ENCODE results near the gene BARX1. TPM values are rescaled to one million over a fixed set of nuclear protein-coding genes. Genes with fewer than 3 reads are reported as not detected.
A peak's percentile ranks its signal among the peaks of the same experiment; 100 is the strongest.

BARX1 gene
- total RNA-seq, 4 donors from 2014 or later, result 0.28 to 0.67 TPM; not detected in 2

DNA sequence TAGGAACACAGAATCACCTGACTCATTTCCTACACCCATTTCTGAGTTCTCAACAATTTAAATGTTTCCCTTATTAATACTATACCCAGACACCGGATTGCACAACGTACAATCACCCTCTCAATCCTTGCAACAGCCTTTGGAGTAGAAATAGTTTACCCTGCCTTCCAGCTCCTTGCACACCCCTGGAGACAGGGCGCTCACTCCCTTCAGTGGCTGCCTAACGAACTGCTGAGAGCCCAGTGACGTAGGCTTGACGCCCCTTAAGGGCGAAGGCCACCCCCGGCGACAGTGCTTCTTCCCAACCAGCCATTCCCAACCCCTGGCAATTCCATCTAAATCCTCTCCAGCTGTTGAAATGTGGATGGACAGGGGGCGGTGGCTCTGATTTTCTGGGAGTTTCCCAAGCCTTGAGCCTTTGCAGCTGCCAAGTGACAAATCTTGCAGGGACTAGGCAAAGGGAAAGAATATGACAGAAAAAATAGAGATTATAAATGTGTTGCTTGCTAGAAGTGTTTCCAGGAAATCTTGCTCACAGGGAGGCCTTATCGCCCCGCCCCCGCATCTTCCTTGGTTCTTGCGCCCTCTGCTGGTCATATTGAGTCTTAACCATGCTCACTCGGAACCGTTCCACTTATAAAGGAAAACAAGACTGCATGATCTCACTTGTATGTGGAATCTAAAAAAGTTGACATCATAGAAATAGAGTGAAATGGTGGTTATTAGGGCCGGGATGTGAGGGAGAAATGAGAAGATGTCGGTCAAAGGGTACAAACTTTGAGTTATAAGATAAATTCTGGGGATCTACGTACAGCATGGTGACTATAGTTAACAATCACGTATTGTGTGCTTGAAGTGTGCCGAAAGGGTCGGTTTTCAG, 7.6 kb upstream of the BARX1 start:
- Histone ChIP-seq H3K27ac (no peak overlapping the region), H3K36me3 (no peaks in the 10 kb centered on the region), H3K4me1 (peaks cover 0 to 6% of the 10 kb centered on the region in 2 donors), H3K9me3 (no peaks in the 10 kb centered on the region), H3K4me3 (no peak overlapping the region), H3K27me3 (peaks cover 33 to 42% of the 10 kb centered on the region in 2 donors)
- intact Hi-C loops (cut with DNase I; ENCODE audit: low total_unique reads), result loop anchor here (10.0 kb wide), 1 partner anchor 278 kb away; no protein-coding TSS in a partner anchor
- no peak for TF ChIP-seq POLR2A (IDR thresholded peaks at IDR 0.05)
- TF ChIP-seq, protein P1, sequence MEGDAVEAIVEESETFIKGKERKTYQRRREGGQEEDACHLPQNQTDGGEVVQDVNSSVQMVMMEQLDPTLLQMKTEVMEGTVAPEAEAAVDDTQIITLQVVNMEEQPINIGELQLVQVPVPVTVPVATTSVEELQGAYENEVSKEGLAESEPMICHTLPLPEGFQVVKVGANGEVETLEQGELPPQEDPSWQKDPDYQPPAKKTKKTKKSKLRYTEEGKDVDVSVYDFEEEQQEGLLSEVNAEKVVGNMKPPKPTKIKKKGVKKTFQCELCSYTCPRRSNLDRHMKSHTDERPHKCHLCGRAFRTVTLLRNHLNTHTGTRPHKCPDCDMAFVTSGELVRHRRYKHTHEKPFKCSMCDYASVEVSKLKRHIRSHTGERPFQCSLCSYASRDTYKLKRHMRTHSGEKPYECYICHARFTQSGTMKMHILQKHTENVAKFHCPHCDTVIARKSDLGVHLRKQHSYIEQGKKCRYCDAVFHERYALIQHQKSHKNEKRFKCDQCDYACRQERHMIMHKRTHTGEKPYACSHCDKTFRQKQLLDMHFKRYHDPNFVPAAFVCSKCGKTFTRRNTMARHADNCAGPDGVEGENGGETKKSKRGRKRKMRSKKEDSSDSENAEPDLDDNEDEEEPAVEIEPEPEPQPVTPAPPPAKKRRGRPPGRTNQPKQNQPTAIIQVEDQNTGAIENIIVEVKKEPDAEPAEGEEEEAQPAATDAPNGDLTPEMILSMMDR (IDR thresholded peaks at IDR 0.05), result peak; percentile 74 to 82 (median 78)
- DNase-seq, result peak; percentile 73 to 80

DNA sequence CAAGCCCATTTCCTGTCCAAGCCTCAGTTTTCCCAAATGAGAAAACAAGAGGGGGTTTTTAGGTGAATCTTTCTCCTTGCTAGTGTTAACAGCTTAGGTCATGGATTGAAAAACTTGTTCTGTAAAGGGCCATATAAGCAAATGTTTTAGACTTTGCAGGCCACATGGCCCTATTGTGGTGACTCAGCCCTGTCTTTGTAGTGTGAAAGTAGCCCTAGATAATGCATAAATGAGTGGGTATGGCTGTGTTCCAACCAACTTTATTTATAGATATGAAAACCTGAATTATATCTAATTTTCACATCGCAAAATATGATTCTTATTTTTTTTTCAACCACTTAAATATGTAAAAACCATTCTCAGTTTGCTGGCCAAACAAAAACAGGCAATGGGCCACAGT, 6.9 kb upstream of the BARX1 start:
- Histone ChIP-seq H3K4me3 (no peak overlapping the region), H3K4me1 (peaks cover 0 to 6% of the 10 kb centered on the region in 2 donors)
- intact Hi-C loops (cut with DNase I; ENCODE audit: low total_unique reads), result loop anchor here (10.0 kb wide), 1 partner anchor 277 kb away; no protein-coding TSS in a partner anchor

DNA sequence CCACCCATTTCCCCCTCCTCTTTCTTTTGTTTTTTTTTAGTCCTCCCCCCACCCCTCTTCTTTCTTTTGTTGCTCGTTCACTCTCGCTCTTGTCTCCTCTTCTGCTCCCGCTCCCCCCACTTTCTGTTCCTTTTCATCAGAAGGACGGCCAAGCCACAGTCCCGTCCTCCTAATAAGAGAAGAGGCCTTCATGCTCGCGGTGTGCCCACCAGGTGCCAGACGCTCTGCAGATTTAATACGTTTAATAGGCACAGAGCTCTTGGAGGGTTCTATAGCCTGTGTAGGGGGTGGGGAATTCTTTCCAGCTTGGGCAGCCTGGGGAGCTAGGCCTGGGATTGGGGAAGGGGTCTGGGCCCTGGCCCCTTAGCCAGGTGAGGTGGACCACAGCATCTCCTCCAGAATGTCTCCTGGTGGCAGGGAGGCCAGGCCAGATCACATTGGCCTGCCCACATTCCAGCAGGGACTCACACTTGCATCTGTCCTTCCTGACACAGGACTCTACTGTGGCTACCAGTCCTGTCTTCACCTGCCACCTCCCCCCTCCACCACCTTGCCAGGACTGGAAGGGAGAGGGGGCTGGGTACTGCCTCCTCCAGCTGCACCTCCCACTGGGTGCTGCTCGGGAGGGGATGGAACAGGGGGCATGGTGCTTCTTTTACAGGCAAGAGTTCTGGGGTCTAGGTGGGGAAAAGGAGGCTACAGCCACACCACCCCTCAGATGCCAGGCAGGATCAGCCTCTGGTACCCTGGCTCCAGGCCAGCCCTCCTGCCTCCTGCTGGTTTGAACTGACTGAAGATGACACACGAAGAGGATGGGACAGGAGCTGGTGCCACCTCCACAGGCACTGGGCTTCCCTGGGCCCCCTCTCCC, 6.1 kb upstream of the BARX1 start:
- no peak overlapping the region for H3K27ac ChIP-seq
- no peak for DNase-seq
- peaks cover 0 to 6% of the 10 kb centered on the region in 2 donors for H3K4me1 ChIP-seq
- intact Hi-C loops (cut with DNase I; ENCODE audit: low total_unique reads), result loop anchor here (10.0 kb wide), 1 partner anchor 276 kb away; no protein-coding TSS in a partner anchor
- no peak for TF ChIP-seq POLR2A (IDR thresholded peaks at IDR 0.05)
- no peak overlapping the region for H3K4me3 ChIP-seq
- no peaks in the 10 kb centered on the region for H3K36me3 ChIP-seq
- no peaks in the 10 kb centered on the region for H3K9me3 ChIP-seq
- H3K27me3 ChIP-seq, result peaks cover 37 to 53% of the 10 kb centered on the region in 2 donors

More for the DNA sequence above, 6.9 kb upstream of the BARX1 start:
- H3K9me3 ChIP-seq, result no peaks in the 10 kb centered on the region
- peaks cover 36 to 48% of the 10 kb centered on the region in 2 donors for H3K27me3 ChIP-seq
- H3K27ac ChIP-seq, result no peak overlapping the region
- no peak for TF ChIP-seq POLR2A (IDR thresholded peaks at IDR 0.05)
- TF ChIP-seq, protein P1 (IDR thresholded peaks at IDR 0.05), result no peak
- no peak for DNase-seq
- no peaks in the 10 kb centered on the region for H3K36me3 ChIP-seq

DNA sequence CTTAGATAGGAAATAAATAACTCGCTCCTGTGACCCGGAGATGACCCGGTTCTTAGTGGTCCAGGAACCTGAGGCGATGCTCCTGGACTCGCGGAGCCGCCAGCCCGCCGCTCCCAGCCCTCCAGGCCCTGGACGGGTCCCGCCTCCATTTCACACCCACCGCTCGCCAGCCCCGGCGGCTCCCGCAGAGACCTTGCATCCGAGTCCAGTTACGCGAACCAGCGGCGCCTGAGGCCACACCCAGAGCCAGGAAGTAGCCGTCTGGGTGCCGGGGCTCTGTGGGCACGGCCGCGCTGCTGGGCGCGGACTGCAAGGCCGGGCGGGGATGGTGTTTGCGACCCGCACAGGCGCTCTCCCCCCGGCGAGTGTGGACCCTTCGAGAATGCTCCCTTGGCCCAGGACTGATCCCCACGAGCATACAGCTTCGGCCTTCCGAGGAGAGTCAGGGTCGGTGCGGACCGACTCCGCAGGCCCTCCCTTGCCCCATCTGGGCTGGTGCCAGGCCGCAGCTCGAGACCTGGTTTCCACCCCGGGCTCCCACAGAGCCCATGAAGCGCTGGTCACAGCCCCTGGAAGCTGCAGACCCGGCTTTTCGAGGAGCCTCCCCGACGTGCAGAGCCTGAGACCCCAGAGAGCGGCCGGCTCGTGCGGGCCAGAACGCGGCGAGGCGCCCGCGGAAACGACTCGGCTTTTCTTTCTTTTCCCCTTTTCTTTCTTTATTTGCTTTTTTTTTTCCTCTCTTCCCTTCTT, 5.2 kb upstream of the BARX1 start:
- TF ChIP-seq, protein P1 (IDR thresholded peaks at IDR 0.05), result no peak
- TF ChIP-seq POLR2A (IDR thresholded peaks at IDR 0.05), result no peak
- intact Hi-C loops (cut with DNase I; ENCODE audit: low total_unique reads), result loop anchor here (10.0 kb wide), 1 partner anchor 276 kb away; no protein-coding TSS in a partner anchor
- peaks cover 0 to 6% of the 10 kb centered on the region in 2 donors for H3K4me1 ChIP-seq
- no peak overlapping the region for H3K4me3 ChIP-seq
- peaks cover 45 to 58% of the 10 kb centered on the region in 2 donors for H3K27me3 ChIP-seq
- no peaks in the 10 kb centered on the region for H3K36me3 ChIP-seq
- no peaks in the 10 kb centered on the region for H3K9me3 ChIP-seq
- no peak overlapping the region for H3K27ac ChIP-seq
- no peak for DNase-seq

DNA sequence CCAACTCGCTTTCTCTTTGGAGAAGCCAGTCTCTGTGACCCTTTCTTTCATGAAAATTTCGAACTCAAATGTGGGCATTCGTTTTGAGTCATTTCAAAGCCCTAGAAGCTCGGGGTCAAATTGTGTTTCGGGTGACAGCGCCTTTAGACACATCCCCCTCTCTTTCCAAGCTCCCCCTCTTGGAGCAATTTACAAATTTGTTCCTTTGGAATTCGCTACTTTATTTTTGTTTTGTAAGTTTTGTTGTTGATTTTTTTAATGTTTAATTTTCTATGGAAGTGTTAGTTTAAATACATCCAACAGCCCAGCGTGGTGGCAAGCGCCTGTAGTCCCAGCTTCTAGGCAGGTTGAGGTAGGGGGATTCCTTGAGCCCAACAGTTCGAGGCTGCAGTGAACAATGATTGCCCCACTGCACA, 4.6 kb upstream of the BARX1 start:
- H3K27me3 ChIP-seq, result peaks cover 45 to 58% of the 10 kb centered on the region in 2 donors
- intact Hi-C loops (cut with DNase I; ENCODE audit: low total_unique reads), result loop anchor here (10.0 kb wide), 1 partner anchor 275 kb away; no protein-coding TSS in a partner anchor

More for the DNA sequence above, 4.6 kb upstream of the BARX1 start:
- H3K4me3 ChIP-seq, result no peak overlapping the region
- H3K4me1 ChIP-seq, result peaks cover 0 to 6% of the 10 kb centered on the region in 2 donors
- no peak for DNase-seq
- no peak for TF ChIP-seq POLR2A (IDR thresholded peaks at IDR 0.05)
- TF ChIP-seq, protein P1 (IDR thresholded peaks at IDR 0.05), result no peak
- no peaks in the 10 kb centered on the region for H3K36me3 ChIP-seq
- H3K9me3 ChIP-seq, result no peaks in the 10 kb centered on the region
- no peak overlapping the region for H3K27ac ChIP-seq
